ENCODE results near the gene YWHAB.
A peak's percentile ranks its signal among the peaks of the same experiment; 100 is the strongest.

Gene YWHAB

GRCh38 chr20:44888226-44889103 lies 3.0 kb downstream of the YWHAB start:
- Histone ChIP-seq H3K27me3 (ENCODE audit: control insufficient read depth in 1 of 2, insufficient read depth in 1 of 2, low read length in 2 of 2) (no peaks in the 10 kb centered on the region), H3K4me2 (ENCODE audit: low read length, poor library complexity, severe bottlenecking) (no peak overlapping the region), H2AK5ac (ENCODE audit: low read length, severe bottlenecking) (no peak overlapping the region), H4K91ac (ENCODE audit: low read length) (no peak overlapping the region), H2BK120ac (ENCODE audit: low read depth, low read length) (no peak overlapping the region), H3K79me1 (replicated peaks; ENCODE audit: low read length, poor library complexity, severe bottlenecking) (no peaks in the 10 kb centered on the region), H3K9me3 (ENCODE audit: control insufficient read depth, low read length) (no peaks in the 10 kb centered on the region), H3K4me3 (ENCODE audit: insufficient read depth in 1 of 2, low read depth in 1 of 2, low read length in 2 of 2) (peak overlapping the region in 1 of 2 experiments; percentile 89), H3K4me1 (ENCODE audit: control insufficient read depth, insufficient read depth, low read depth, low read length) (peaks cover 3% of the 10 kb centered on the region), H3K36me3 (ENCODE audit: control insufficient read depth in 1 of 2, insufficient read depth in 2 of 2, low read depth in 1 of 2, low read length in 2 of 2) (peaks cover 0 to 23% of the 10 kb centered on the region in 2 experiments), H2BK5ac (ENCODE audit: low read depth, low read length, poor library complexity, severe bottlenecking) (no peak overlapping the region), H2AFZ (ENCODE audit: low read depth, low read length) (no peak overlapping the region), H3K9ac (ENCODE audit: low read length) (peak overlapping the region; percentile 97), H3K18ac (ENCODE audit: low read depth in 1 of 2, low read length in 2 of 2) (no peak overlapping the region), H3K4ac (ENCODE audit: low read depth in 1 of 2, low read length in 2 of 2) (no peak overlapping the region), H3K23ac (ENCODE audit: low read length in 2 of 2) (no peak overlapping the region), H3K14ac (ENCODE audit: low read length in 2 of 2) (no peak overlapping the region), H3K27ac (ENCODE audit: low read length, poor library complexity, severe bottlenecking) (no peak overlapping the region), H2BK12ac (ENCODE audit: low read length in 2 of 2) (no peak overlapping the region), H4K8ac (ENCODE audit: low read length) (no peak overlapping the region), H2BK15ac (ENCODE audit: low read depth, poor library complexity, severe bottlenecking) (no peak overlapping the region)
- WGBS = 98% methylated on average over 4 of the region's 6 CpGs
- DNase-seq = peak; percentile 37

- 100% methylated on average over 1 of the region's 1 CpG for WGBS
- Histone ChIP-seq H3K18ac (ENCODE audit: low read depth in 1 of 2, low read length in 2 of 2) (no peak overlapping the region), H3K79me1 (replicated peaks; ENCODE audit: low read length, poor library complexity, severe bottlenecking) (no peaks in the 10 kb centered on the region), H2BK5ac (ENCODE audit: low read depth, low read length, poor library complexity, severe bottlenecking) (no peak overlapping the region), H3K4me2 (ENCODE audit: low read length, poor library complexity, severe bottlenecking) (no peak overlapping the region), H3K9ac (ENCODE audit: low read length) (no peak overlapping the region), H2BK12ac (ENCODE audit: low read length in 2 of 2) (no peak overlapping the region), H3K27ac (ENCODE audit: low read length, poor library complexity, severe bottlenecking) (no peak overlapping the region), H3K4me1 (ENCODE audit: control insufficient read depth, insufficient read depth, low read depth, low read length) (peaks cover 3% of the 10 kb centered on the region), H2AK5ac (ENCODE audit: low read length, severe bottlenecking) (no peak overlapping the region), H3K4me3 (ENCODE audit: insufficient read depth in 1 of 2, low read depth in 1 of 2, low read length in 2 of 2) (no peak overlapping the region), H3K36me3 (ENCODE audit: control insufficient read depth in 1 of 2, insufficient read depth in 2 of 2, low read depth in 1 of 2, low read length in 2 of 2) (peaks cover 0 to 31% of the 10 kb centered on the region in 2 experiments), H3K23ac (ENCODE audit: low read length in 2 of 2) (no peak overlapping the region), H2BK15ac (ENCODE audit: low read depth, poor library complexity, severe bottlenecking) (no peak overlapping the region), H3K14ac (ENCODE audit: low read length in 2 of 2) (no peak overlapping the region), H3K27me3 (ENCODE audit: control insufficient read depth in 1 of 2, insufficient read depth in 1 of 2, low read length in 2 of 2) (no peaks in the 10 kb centered on the region), H4K8ac (ENCODE audit: low read length) (no peak overlapping the region), H3K4ac (ENCODE audit: low read depth in 1 of 2, low read length in 2 of 2) (no peak overlapping the region), H2AFZ (ENCODE audit: low read depth, low read length) (no peak overlapping the region), H3K9me3 (ENCODE audit: control insufficient read depth, low read length) (no peaks in the 10 kb centered on the region), H4K91ac (ENCODE audit: low read length) (no peak overlapping the region), H2BK120ac (ENCODE audit: low read depth, low read length) (no peak overlapping the region)
- DNase-seq = no peak
These were observed 6.3 kb downstream of the YWHAB start for GRCh38 chr20:44891826-44892225.

DNA sequence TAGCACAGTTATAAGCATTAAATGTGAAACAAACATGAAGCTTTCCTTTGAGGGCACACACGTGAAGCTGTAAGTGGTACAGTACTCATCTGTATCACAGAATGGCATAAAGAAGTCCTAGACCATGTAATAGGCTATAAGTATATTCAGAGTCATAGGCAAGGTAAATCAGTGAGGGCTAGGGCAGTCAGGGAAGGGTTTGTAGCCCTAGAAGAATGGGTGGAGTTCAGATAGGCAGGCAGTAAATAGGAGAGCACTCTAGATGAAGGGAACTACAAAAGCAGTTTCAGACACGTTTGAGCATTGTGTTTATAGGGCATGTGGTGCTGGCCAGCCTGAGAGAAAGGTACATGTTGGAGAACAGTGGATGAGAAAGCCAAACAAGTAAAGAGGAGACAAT lies 9.5 kb downstream of the YWHAB start:
- WGBS = 93% methylated on average over 2 of the region's 2 CpGs
- no peak overlapping the region for H3K18ac ChIP-seq (ENCODE audit: low read depth in 1 of 2, low read length in 2 of 2)

GRCh38 chr20:44896583-44896982 lies 11.1 kb downstream of the YWHAB start:
- WGBS = 100% methylated on average over 1 of the region's 1 CpG
- Histone ChIP-seq H3K9ac (ENCODE audit: low read length) (no peak overlapping the region), H3K27ac (ENCODE audit: low read length, poor library complexity, severe bottlenecking) (no peak overlapping the region), H3K4me3 (ENCODE audit: insufficient read depth in 1 of 2, low read depth in 1 of 2, low read length in 2 of 2) (no peak overlapping the region), H3K4ac (ENCODE audit: low read depth in 1 of 2, low read length in 2 of 2) (no peak overlapping the region), H2BK5ac (ENCODE audit: low read depth, low read length, poor library complexity, severe bottlenecking) (no peak overlapping the region), H3K23ac (ENCODE audit: low read length in 2 of 2) (no peak overlapping the region), H3K36me3 (ENCODE audit: control insufficient read depth in 1 of 2, insufficient read depth in 2 of 2, low read depth in 1 of 2, low read length in 2 of 2) (peaks cover 8 to 25% of the 10 kb centered on the region in 2 experiments), H2BK120ac (ENCODE audit: low read depth, low read length) (no peak overlapping the region), H2BK15ac (ENCODE audit: low read depth, poor library complexity, severe bottlenecking) (no peak overlapping the region), H2BK12ac (ENCODE audit: low read length in 2 of 2) (no peak overlapping the region), H3K79me1 (replicated peaks; ENCODE audit: low read length, poor library complexity, severe bottlenecking) (peaks cover 2% of the 10 kb centered on the region), H3K4me2 (ENCODE audit: low read length, poor library complexity, severe bottlenecking) (no peak overlapping the region), H3K18ac (ENCODE audit: low read depth in 1 of 2, low read length in 2 of 2) (peak overlapping the region in 1 of 2 experiments; percentile 28), H2AFZ (ENCODE audit: low read depth, low read length) (no peak overlapping the region), H4K91ac (ENCODE audit: low read length) (no peak overlapping the region), H3K4me1 (ENCODE audit: control insufficient read depth, insufficient read depth, low read depth, low read length) (peaks cover 5% of the 10 kb centered on the region), H3K27me3 (ENCODE audit: control insufficient read depth in 1 of 2, insufficient read depth in 1 of 2, low read length in 2 of 2) (no peaks in the 10 kb centered on the region), H2AK5ac (ENCODE audit: low read length, severe bottlenecking) (no peak overlapping the region), H4K8ac (ENCODE audit: low read length) (no peak overlapping the region), H3K9me3 (ENCODE audit: control insufficient read depth, low read length) (no peaks in the 10 kb centered on the region), H3K14ac (ENCODE audit: low read length in 2 of 2) (no peak overlapping the region)
- DNase-seq = peak; percentile 33

More for the DNA sequence above, 9.5 kb downstream of the YWHAB start:
- H2BK120ac ChIP-seq (ENCODE audit: low read depth, low read length) = no peak overlapping the region
- H3K36me3 ChIP-seq (ENCODE audit: control insufficient read depth in 1 of 2, insufficient read depth in 2 of 2, low read depth in 1 of 2, low read length in 2 of 2) = peaks cover 3 to 19% of the 10 kb centered on the region in 2 experiments
- H3K14ac ChIP-seq (ENCODE audit: low read length in 2 of 2) = no peak overlapping the region
- DNase-seq = no peak
- no peak overlapping the region for H4K8ac ChIP-seq (ENCODE audit: low read length)
- H2BK5ac ChIP-seq (ENCODE audit: low read depth, low read length, poor library complexity, severe bottlenecking) = no peak overlapping the region
- no peak overlapping the region for H3K27ac ChIP-seq (ENCODE audit: low read length, poor library complexity, severe bottlenecking)
- no peak overlapping the region for H2BK12ac ChIP-seq (ENCODE audit: low read length in 2 of 2)
- H2BK15ac ChIP-seq (ENCODE audit: low read depth, poor library complexity, severe bottlenecking) = no peak overlapping the region
- H4K91ac ChIP-seq (ENCODE audit: low read length) = no peak overlapping the region
- H3K23ac ChIP-seq (ENCODE audit: low read length in 2 of 2) = no peak overlapping the region
- no peaks in the 10 kb centered on the region for H3K9me3 ChIP-seq (ENCODE audit: control insufficient read depth, low read length)
- H3K4me1 ChIP-seq (ENCODE audit: control insufficient read depth, insufficient read depth, low read depth, low read length) = peaks cover 6% of the 10 kb centered on the region
- H2AFZ ChIP-seq (ENCODE audit: low read depth, low read length) = no peak overlapping the region
- no peak overlapping the region for H3K4ac ChIP-seq (ENCODE audit: low read depth in 1 of 2, low read length in 2 of 2)
- H2AK5ac ChIP-seq (ENCODE audit: low read length, severe bottlenecking) = no peak overlapping the region
- no peaks in the 10 kb centered on the region for H3K27me3 ChIP-seq (ENCODE audit: control insufficient read depth in 1 of 2, insufficient read depth in 1 of 2, low read length in 2 of 2)
- H3K9ac ChIP-seq (ENCODE audit: low read length) = no peak overlapping the region
- H3K79me1 ChIP-seq (replicated peaks; ENCODE audit: low read length, poor library complexity, severe bottlenecking) = no peaks in the 10 kb centered on the region
- H3K4me2 ChIP-seq (ENCODE audit: low read length, poor library complexity, severe bottlenecking) = no peak overlapping the region
- no peak overlapping the region for H3K4me3 ChIP-seq (ENCODE audit: insufficient read depth in 1 of 2, low read depth in 1 of 2, low read length in 2 of 2)

Data from mesenchymal stem cell (in vitro differentiated cells and primary cell).